Smooth muscle cell (in vitro differentiated cells): Measurements from ENCODE around the gene ZNF268. TPM values are rescaled to one million over a fixed set of nuclear protein-coding genes. Genes with fewer than 3 reads are reported as not detected.
A peak's percentile ranks its signal among the peaks of the same experiment; 100 is the strongest.

Experiments
- DNase-seq: peaks from one replicate; lab custom pipeline; 2025; ENCODE audit not compliant: unreplicated experiment; lab: John Stamatoyannopoulos, UW
- H2AFZ ChIP-seq: fragments of 200-600 bp; sonication (generic); 2 replicates; pipeline ENCODE4 v1.6.0; 2016; ENCODE audit warnings: antibody characterized with exemption, low read depth, mild to moderate bottlenecking
- H3F3A ChIP-seq: fragments of 200-600 bp; sonication (generic); 2 replicates; pipeline ENCODE4 v1.6.0; 2017; ENCODE audit warnings: antibody characterized with exemption, low read depth
- H3K27ac ChIP-seq: fragments of 200-600 bp; sonication (generic); 2 replicates; pipeline ENCODE4 v1.5.1; 2016; ENCODE audit warnings: low read depth, mild to moderate bottlenecking
- H3K27me3 ChIP-seq: fragments of 200-600 bp; sonication (generic); 2 replicates; pipeline ENCODE4 v1.6.1; 2016; ENCODE audit warnings: low read depth, mild to moderate bottlenecking
- H3K36me3 ChIP-seq: fragments of 200-600 bp; sonication (generic); 2 replicates; pipeline ENCODE4 v1.5.1; 2016; ENCODE audit warnings: low read depth
- H3K4me1 ChIP-seq: fragments of 200-600 bp; sonication (generic); 2 replicates; pipeline ENCODE4 v1.5.1; 2016; ENCODE audit warnings: low read depth
- H3K4me2 ChIP-seq: fragments of 200-600 bp; sonication (generic); 2 replicates; pipeline ENCODE4 v1.6.0; 2016; ENCODE audit warnings: mild to moderate bottlenecking
- H3K4me3 ChIP-seq: fragments of 200-600 bp; sonication (generic); 2 replicates; pipeline ENCODE4 v1.5.1; 2016; ENCODE audit warnings: mild to moderate bottlenecking
- H3K79me2 ChIP-seq: fragments of 200-600 bp; sonication (generic); 2 replicates; pipeline ENCODE4 v1.6.0; 2016; ENCODE audit warnings: low read depth, mild to moderate bottlenecking
- H3K9ac ChIP-seq: fragments of 200-600 bp; sonication (generic); 2 replicates; pipeline ENCODE4 v1.6.0; 2016; ENCODE audit warnings: low read depth
- H3K9me3 ChIP-seq: fragments of 200-600 bp; sonication (generic); replicated peaks from 2 replicates; pipeline ENCODE4 v1.5.1; 2016; ENCODE audit warnings: low read depth
- H4K20me1 ChIP-seq: fragments of 200-600 bp; sonication (generic); 2 replicates; pipeline ENCODE4 v1.6.0; 2016; ENCODE audit warnings: low read depth
- WGBS: methylation state at CpG from one replicate; pipeline ENCODE4 v1.1.7; 2016; ENCODE audit warnings: low lambda C conversion rate; 5-methylcytosine and 5-hydroxymethylcytosine counted together
- polyA plus RNA-seq: library from polyadenylated mRNA; unstranded; fragments of >200 nt; fragmentation: Nextera tagmentation; extraction: Ambion mirVana; gene quantifications from 2 replicates; pipeline ENCODE4 v1.2.1, GENCODE V29; 2016
- total RNA-seq: library from RNA; depleted of rRNA; stranded (reverse); fragments of >200 nt; gene quantifications from 2 replicates; pipeline ENCODE4 v1.2.3, GENCODE V29; 2014
- TF ChIP-seq, protein P1 (sequence below): fragments of 200-600 bp; sonication (generic); IDR thresholded peaks from 2 replicates; pipeline ENCODE4 v1.5.1; 2017; ENCODE audit warnings: borderline replicate concordance, mild to moderate bottlenecking, antibody characterized with exemption; ENCODE audit not compliant: insufficient read depth, poor library complexity, severe bottlenecking

The ZNF268 gene
- total and polyA plus RNA-seq, 2 experiments from 2014 or later, result 9.4 to 37.2 TPM

DNA sequence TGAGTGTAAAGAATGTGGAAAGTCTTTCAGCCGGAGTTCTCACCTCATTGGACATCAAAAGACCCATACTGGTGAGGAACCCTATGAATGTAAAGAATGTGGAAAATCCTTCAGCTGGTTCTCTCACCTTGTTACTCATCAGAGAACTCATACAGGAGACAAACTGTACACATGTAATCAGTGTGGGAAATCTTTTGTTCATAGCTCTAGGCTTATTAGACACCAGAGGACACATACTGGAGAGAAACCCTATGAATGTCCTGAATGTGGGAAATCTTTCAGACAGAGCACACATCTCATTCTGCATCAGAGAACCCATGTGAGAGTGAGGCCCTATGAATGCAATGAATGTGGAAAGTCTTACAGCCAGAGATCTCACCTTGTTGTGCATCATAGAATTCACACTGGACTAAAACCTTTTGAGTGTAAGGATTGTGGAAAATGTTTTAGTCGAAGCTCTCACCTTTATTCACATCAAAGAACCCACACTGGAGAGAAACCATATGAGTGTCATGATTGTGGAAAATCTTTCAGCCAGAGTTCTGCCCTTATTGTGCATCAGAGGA, 25.1 kb upstream of the ZNF268 start:
- no peak overlapping the region for H3K4me2 ChIP-seq
- no peak overlapping the region for H2AFZ ChIP-seq
- no peak overlapping the region for H3K27ac ChIP-seq
- no peaks in the 10 kb centered on the region for H3K27me3 ChIP-seq
- no peaks in the 10 kb centered on the region for H3K4me1 ChIP-seq
- peaks cover 75% of the 10 kb centered on the region for H3K36me3 ChIP-seq
- no peaks in the 10 kb centered on the region for H3K79me2 ChIP-seq
- TF ChIP-seq, protein P1, sequence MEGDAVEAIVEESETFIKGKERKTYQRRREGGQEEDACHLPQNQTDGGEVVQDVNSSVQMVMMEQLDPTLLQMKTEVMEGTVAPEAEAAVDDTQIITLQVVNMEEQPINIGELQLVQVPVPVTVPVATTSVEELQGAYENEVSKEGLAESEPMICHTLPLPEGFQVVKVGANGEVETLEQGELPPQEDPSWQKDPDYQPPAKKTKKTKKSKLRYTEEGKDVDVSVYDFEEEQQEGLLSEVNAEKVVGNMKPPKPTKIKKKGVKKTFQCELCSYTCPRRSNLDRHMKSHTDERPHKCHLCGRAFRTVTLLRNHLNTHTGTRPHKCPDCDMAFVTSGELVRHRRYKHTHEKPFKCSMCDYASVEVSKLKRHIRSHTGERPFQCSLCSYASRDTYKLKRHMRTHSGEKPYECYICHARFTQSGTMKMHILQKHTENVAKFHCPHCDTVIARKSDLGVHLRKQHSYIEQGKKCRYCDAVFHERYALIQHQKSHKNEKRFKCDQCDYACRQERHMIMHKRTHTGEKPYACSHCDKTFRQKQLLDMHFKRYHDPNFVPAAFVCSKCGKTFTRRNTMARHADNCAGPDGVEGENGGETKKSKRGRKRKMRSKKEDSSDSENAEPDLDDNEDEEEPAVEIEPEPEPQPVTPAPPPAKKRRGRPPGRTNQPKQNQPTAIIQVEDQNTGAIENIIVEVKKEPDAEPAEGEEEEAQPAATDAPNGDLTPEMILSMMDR, result no peak
- DNase-seq, result no peak
- no peaks in the 10 kb centered on the region for H4K20me1 ChIP-seq
- WGBS, result 92% methylated on average over 2 of the region's 2 CpGs
- peaks cover 75% of the 10 kb centered on the region for H3K9me3 ChIP-seq
- H3K9ac ChIP-seq, result no peak overlapping the region
- no peaks in the 10 kb centered on the region for H3F3A ChIP-seq
- H3K4me3 ChIP-seq, result peak overlapping the region; percentile 18

DNA sequence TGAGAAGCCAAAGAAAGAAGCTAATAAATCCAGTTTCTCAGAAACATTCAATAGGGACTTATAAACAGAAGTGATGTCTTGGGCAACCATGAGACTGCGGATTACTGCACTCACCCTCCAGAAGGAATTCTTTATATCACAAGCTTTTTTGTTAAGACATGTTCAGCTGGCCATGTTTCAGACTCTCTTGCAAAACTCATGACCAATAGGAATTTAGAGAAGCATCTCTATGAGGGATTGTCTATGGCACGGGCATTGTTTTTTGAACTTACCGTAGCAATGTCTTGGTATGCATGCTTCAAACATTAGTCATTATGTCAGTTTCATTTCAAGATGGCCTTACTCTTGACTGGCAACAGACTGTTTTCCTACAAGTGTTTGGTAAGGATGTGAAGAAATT, 15.5 kb upstream of the ZNF268 start:
- Histone ChIP-seq H4K20me1 (no peaks in the 10 kb centered on the region), H3K4me2 (no peak overlapping the region), H3K9me3 (peaks cover 28% of the 10 kb centered on the region), H3K27ac (no peak overlapping the region), H3K4me3 (no peak overlapping the region), H2AFZ (no peak overlapping the region), H3K79me2 (no peaks in the 10 kb centered on the region), H3K36me3 (no peaks in the 10 kb centered on the region), H3K9ac (no peak overlapping the region), H3K4me1 (no peaks in the 10 kb centered on the region), H3F3A (no peaks in the 10 kb centered on the region), H3K27me3 (no peaks in the 10 kb centered on the region)
- WGBS, result 87% methylated on average over 3 of the region's 3 CpGs
- no peak for DNase-seq
- TF ChIP-seq, protein P1, result no peak

DNA sequence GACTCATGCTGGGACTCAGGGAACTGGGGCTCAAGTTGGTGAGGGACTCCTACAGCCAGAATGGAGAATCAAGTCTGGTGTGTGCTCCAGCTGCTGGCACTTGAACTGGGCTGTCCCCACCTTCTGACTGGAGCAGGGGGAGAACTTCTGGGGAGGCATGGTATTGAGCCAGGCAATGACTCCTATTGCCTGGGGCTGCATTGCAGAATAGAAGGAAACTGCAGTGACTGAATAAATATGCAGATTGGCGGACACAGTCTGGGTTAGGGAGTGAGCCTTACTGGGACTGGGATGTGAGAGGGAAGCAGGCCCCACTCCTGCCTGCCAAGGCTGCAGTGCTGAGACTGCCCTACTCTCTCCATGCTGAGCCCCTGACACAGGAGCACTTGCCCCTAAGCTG, 8.8 kb upstream of the ZNF268 start:
- DNase-seq, result no peak
- no peaks in the 10 kb centered on the region for H3F3A ChIP-seq
- no peaks in the 10 kb centered on the region for H3K27me3 ChIP-seq
- H3K9ac ChIP-seq, result no peak overlapping the region
- H3K4me1 ChIP-seq, result no peaks in the 10 kb centered on the region
- TF ChIP-seq, protein P1, result no peak
- H3K79me2 ChIP-seq, result no peaks in the 10 kb centered on the region
- no peaks in the 10 kb centered on the region for H4K20me1 ChIP-seq
- peaks cover 32% of the 10 kb centered on the region for H3K9me3 ChIP-seq
- no peak overlapping the region for H2AFZ ChIP-seq
- H3K27ac ChIP-seq, result no peak overlapping the region
- 93% methylated on average over 1 of the region's 1 CpG for WGBS
- H3K4me3 ChIP-seq, result no peak overlapping the region
- no peaks in the 10 kb centered on the region for H3K36me3 ChIP-seq
- no peak overlapping the region for H3K4me2 ChIP-seq

DNA sequence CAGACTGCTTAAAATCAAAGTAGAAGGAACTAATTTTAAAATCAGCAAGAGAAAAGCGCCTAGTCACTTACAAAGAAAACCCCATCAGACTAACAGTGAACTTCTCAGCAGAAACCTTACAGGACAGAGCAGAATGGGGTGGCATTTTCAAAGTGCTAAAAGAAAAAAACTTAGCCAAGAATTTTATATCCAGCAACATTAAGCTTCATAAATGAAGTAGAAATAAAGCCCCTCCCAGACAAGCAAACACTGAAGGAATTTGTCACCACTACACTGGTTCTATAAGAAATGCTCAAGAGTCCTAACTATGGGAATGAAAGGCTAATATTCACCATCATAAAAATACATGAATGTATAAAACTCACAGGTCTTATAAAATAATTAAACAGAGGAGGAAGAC, 6.4 kb upstream of the ZNF268 start:
- WGBS, result 67% methylated on average over 1 of the region's 1 CpG
- Histone ChIP-seq H3K4me1 (no peaks in the 10 kb centered on the region), H3K27me3 (no peaks in the 10 kb centered on the region), H3K9me3 (peaks cover 24% of the 10 kb centered on the region), H3F3A (no peaks in the 10 kb centered on the region), H3K4me3 (no peak overlapping the region), H4K20me1 (no peaks in the 10 kb centered on the region), H3K4me2 (no peak overlapping the region), H3K9ac (no peak overlapping the region), H3K36me3 (no peaks in the 10 kb centered on the region), H2AFZ (no peak overlapping the region), H3K27ac (no peak overlapping the region), H3K79me2 (no peaks in the 10 kb centered on the region)
- DNase-seq, result no peak
- TF ChIP-seq, protein P1, result no peak
